Mucosa of descending colon (tissue), 3 donors: Measurements from ENCODE around the gene SYT5. TPM values are rescaled to one million over a fixed set of nuclear protein-coding genes. Genes with fewer than 3 reads are reported as not detected.
A peak's percentile ranks its signal among the peaks of the same experiment; 100 is the strongest.

Source experiments
- ATAC-seq: fragments of 200-7000 bp; cut with Tn5 transposase; one replicate; pipeline ENCODE4 v1.9.1; 2020; ENCODE audit warnings: mild to moderate bottlenecking, moderate library complexity
- DNase-seq, 3 donors: peaks; one replicate each; pipeline ENCODE4 v3.0.0-alpha.2; 2020
- H3K36me3 ChIP-seq: fragments of 200-600 bp; one replicate; pipeline ENCODE4 v1.8.0; 2021; ENCODE audit warnings: low read depth, mild to moderate bottlenecking
- H3K4me1 ChIP-seq: fragments of 200-600 bp; one replicate; pipeline ENCODE4 v1.8.0; 2021; ENCODE audit warnings: low read depth, mild to moderate bottlenecking
- H3K4me3 ChIP-seq: fragments of 200-600 bp; one replicate; pipeline ENCODE4 v1.8.0; 2021; ENCODE audit warnings: mild to moderate bottlenecking
- H3K9me3 ChIP-seq: fragments of 200-600 bp; one replicate; pipeline ENCODE4 v1.8.0; 2021; ENCODE audit warnings: mild to moderate bottlenecking
- CTCF ChIP-seq: fragments of 200-600 bp; IDR thresholded peaks from one replicate; pipeline ENCODE4 v1.8.0; 2022; ENCODE audit warnings: antibody characterized with exemption, mild to moderate bottlenecking
- intact Hi-C, 2 donors: fragments of 100-400 bp; cut with DNase I in 1 of 2; cut with micrococcal nuclease in 1 of 2; formaldehyde crosslinking; loops; one replicate each; pipeline versions ENCODE4 v1.11.0 to v1.11.1; 2022; cut with DNase I, micrococcal nuclease
- total RNA-seq, 3 donors: library from RNA; stranded (reverse); fragmentation: NEBNext Ultra II Directional in 2 of 3; extraction: Animal tissue kit (Norgen Biotek cat#: 25700) in 2 of 3; gene quantifications; one replicate each; pipeline versions ENCODE4 v1.2.1 to v1.2.4, GENCODE V29; 2021 to 2023
- donor health status: DM: no; HTN: no; CAD: no; lungs with moderate emphysema.
- donor health status: DM: no; HTN: no; CAD: no.
- donor health status: DM: no; HTN: yes; CAD: no.

The SYT5 gene
- total RNA-seq, 3 donors from 2014 or later, result 1.0 to 2.9 (median 1.2) TPM

- no peak for TF ChIP-seq CTCF
- H3K4me1 ChIP-seq, result peaks cover 6% of the 10 kb centered on the region
Measured at GRCh38 chr19:55137915-55138314, 42.2 kb downstream of the SYT5 start.

GRCh38 chr19:55136399-55137102, 43.5 kb downstream of the SYT5 start:
- Histone ChIP-seq H3K4me3 (no peak overlapping the region), H3K4me1 (peaks cover 6% of the 10 kb centered on the region), H3K9me3 (no peaks in the 10 kb centered on the region), H3K36me3 (no peaks in the 10 kb centered on the region)
- no peak for TF ChIP-seq CTCF
- DNase-seq (no peak), ATAC-seq (no peak)
- intact Hi-C loops, result no loop called here

More at GRCh38 chr19:55137915-55138314, 42.2 kb downstream of the SYT5 start:
- DNase-seq, result no peak
- no peak overlapping the region for H3K4me3 ChIP-seq
- intact Hi-C loops, result no loop called here
- no peak for ATAC-seq
- no peaks in the 10 kb centered on the region for H3K9me3 ChIP-seq
- no peaks in the 10 kb centered on the region for H3K36me3 ChIP-seq

GRCh38 chr19:55134736-55135135, 45.4 kb downstream of the SYT5 start:
- Histone ChIP-seq H3K9me3 (no peaks in the 10 kb centered on the region), H3K36me3 (no peaks in the 10 kb centered on the region), H3K4me1 (no peaks in the 10 kb centered on the region), H3K4me3 (no peak overlapping the region)
- DNase-seq (no peak), ATAC-seq (no peak)
- intact Hi-C loops, result no loop called here
- TF ChIP-seq CTCF, result no peak

GRCh38 chr19:55133639-55134444, 46.2 kb downstream of the SYT5 start:
- ATAC-seq, result no peak
- no peaks in the 10 kb centered on the region for H3K36me3 ChIP-seq
- no peaks in the 10 kb centered on the region for H3K4me1 ChIP-seq
- no peak for TF ChIP-seq CTCF
- H3K9me3 ChIP-seq, result no peaks in the 10 kb centered on the region
- DNase-seq, result no peak
- intact Hi-C loops, result no loop called here
- no peak overlapping the region for H3K4me3 ChIP-seq

- no peaks in the 10 kb centered on the region for H3K36me3 ChIP-seq
- no peak overlapping the region for H3K4me3 ChIP-seq
- no peaks in the 10 kb centered on the region for H3K9me3 ChIP-seq
- peak in 1 of 3 donors; percentile 33 for DNase-seq
- intact Hi-C loops, result no loop called here
- no peak for TF ChIP-seq CTCF
- ATAC-seq, result peak; percentile 27
- H3K4me1 ChIP-seq, result no peaks in the 10 kb centered on the region
Measured at GRCh38 chr19:55132453-55133129, 47.5 kb downstream of the SYT5 start.
